22Rv1 (cell line): Measurements from ENCODE around the gene NEDD4L.

Experiments
- ZFX ChIP-seq: fragments of 450-650 bp; IDR thresholded peaks from 2 replicates; pipeline ENCODE4 v1.6.1; 2017; ENCODE audit warnings: antibody characterized with exemption, borderline replicate concordance
- TF ChIP-seq, protein P1 (sequence below): fragments of 450-650 bp; IDR thresholded peaks from 2 replicates; pipeline ENCODE4 v1.5.1; 2017; ENCODE audit warnings: mild to moderate bottlenecking

- TF ChIP-seq, protein P1, sequence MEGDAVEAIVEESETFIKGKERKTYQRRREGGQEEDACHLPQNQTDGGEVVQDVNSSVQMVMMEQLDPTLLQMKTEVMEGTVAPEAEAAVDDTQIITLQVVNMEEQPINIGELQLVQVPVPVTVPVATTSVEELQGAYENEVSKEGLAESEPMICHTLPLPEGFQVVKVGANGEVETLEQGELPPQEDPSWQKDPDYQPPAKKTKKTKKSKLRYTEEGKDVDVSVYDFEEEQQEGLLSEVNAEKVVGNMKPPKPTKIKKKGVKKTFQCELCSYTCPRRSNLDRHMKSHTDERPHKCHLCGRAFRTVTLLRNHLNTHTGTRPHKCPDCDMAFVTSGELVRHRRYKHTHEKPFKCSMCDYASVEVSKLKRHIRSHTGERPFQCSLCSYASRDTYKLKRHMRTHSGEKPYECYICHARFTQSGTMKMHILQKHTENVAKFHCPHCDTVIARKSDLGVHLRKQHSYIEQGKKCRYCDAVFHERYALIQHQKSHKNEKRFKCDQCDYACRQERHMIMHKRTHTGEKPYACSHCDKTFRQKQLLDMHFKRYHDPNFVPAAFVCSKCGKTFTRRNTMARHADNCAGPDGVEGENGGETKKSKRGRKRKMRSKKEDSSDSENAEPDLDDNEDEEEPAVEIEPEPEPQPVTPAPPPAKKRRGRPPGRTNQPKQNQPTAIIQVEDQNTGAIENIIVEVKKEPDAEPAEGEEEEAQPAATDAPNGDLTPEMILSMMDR: no peak
- no peak for TF ChIP-seq ZFX
These were observed 190.3 kb downstream of the NEDD4L start for GRCh38 chr18:58234359-58234741.
